Breast epithelium (tissue), 3 donors: ENCODE data around the gene HAL.

ENCODE experiments used
- POLR2A ChIP-seq: fragments of 450-650 bp; IDR thresholded peaks from one replicate; pipeline ENCODE4 v1.6.1; 2016; ENCODE audit warnings: antibody characterized with exemption, mild to moderate bottlenecking, moderate library complexity
- TF ChIP-seq, protein P1 (sequence below), 3 donors: fragments of 450-650 bp; IDR thresholded peaks; one replicate each; pipeline ENCODE4 v1.5.1; 2016 to 2017; ENCODE audit warnings: antibody characterized with exemption in 3 of 3, mild to moderate bottlenecking in 3 of 3, moderate library complexity in 3 of 3

DNA sequence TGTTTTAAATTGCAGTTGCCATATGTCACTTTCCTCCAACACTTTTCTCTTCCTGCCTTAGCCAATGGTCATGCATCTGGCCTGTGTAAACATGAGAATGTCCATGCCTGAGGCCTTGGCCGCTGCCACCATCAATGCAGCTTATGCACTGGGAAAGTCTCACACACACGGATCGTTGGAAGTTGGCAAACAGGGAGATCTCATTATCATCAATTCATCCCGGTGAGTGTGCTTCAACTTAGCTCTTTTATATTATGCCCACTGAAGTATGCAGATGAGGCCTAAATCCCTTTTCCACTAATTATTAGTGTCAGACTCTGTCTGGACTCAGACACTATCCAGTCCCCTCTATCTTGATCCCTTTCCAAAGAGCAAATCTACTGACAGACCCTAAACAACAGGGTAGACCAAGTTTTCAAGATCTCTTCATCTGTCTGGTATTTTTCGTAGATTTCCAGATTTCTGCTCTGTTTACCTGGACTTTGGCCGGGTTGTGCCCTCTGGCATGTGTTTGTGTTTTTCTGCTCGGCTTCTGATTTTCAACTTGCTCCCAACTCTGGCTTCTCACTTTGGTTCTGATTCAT, 29.8 kb downstream of the HAL start:
- TF ChIP-seq, protein P1, sequence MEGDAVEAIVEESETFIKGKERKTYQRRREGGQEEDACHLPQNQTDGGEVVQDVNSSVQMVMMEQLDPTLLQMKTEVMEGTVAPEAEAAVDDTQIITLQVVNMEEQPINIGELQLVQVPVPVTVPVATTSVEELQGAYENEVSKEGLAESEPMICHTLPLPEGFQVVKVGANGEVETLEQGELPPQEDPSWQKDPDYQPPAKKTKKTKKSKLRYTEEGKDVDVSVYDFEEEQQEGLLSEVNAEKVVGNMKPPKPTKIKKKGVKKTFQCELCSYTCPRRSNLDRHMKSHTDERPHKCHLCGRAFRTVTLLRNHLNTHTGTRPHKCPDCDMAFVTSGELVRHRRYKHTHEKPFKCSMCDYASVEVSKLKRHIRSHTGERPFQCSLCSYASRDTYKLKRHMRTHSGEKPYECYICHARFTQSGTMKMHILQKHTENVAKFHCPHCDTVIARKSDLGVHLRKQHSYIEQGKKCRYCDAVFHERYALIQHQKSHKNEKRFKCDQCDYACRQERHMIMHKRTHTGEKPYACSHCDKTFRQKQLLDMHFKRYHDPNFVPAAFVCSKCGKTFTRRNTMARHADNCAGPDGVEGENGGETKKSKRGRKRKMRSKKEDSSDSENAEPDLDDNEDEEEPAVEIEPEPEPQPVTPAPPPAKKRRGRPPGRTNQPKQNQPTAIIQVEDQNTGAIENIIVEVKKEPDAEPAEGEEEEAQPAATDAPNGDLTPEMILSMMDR (IDR thresholded peaks at IDR 0.05) = no peak
- no peak for TF ChIP-seq POLR2A
